Middle frontal gyrus (tissue), 1 donor: ENCODE data around the gene GREM2.

ENCODE experiments used
- DNase-seq: peaks from one replicate; pipeline ENCODE4 v3.0.0-alpha.2; 2015; ENCODE audit warnings: low spot score; ENCODE audit errors: extremely low spot score

The GREM2 gene

DNA sequence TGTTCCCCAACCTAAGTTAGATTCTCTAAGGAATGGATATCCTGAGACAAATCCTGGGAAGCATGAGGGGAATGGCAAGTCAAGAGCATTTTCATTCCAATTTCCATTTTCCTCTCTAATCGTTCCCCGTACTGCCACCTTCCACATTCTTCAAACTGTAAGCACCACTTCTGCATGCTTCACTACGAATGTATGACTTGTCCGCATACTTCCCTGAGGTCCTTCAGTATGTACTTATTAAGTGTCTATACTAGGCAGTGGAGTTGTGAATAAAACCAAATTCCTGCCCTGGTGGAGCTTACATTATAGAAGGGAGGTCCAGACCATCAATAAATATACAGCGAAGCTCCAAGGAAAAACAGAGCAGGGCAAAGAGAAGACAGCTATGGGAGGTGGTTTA lies 154.8 kb downstream of the GREM2 start:
- DNase-seq, result no peak

GRCh38 chr1:240455228-240455821 lies 156.6 kb downstream of the GREM2 start:
- DNase-seq, result no peak

GRCh38 chr1:240445369-240445768 lies 166.6 kb downstream of the GREM2 start:
- DNase-seq, result no peak

GRCh38 chr1:240441669-240442068 lies 170.3 kb downstream of the GREM2 start:
- DNase-seq, result no peak
